CD14-positive monocyte (primary cell): ENCODE measurements around the gene MTSS2. TPM values are rescaled to one million over a fixed set of nuclear protein-coding genes. Genes with fewer than 3 reads are reported as not detected.

Source experiments
- DNase-seq, 3 donors: peaks; one replicate each; pipeline ENCODE4 v3.0.0-alpha.2; 2011 to 2022
- H2AFZ ChIP-seq: 2 replicates; pipeline ENCODE4 v1.6.0; 2012; ENCODE audit warnings: mild to moderate bottlenecking, low read depth, low read length, inconsistent platforms; ENCODE audit not compliant: insufficient read depth, poor library complexity, severe bottlenecking
- H3K27ac ChIP-seq, 2 donors: 1 replicate in 1 of 2; 2 replicates in 1 of 2; pipeline ENCODE4 v1.5.1; 2012 to 2013; ENCODE audit warnings: low read length in 2 of 2, control low read depth in 1 of 2, inconsistent platforms in 1 of 2, low read depth in 1 of 2, mild to moderate bottlenecking in 1 of 2
- H3K27me3 ChIP-seq, 2 donors: one replicate each; pipeline versions ENCODE4 v1.6.0 to v1.6.1; 2011 to 2013; ENCODE audit warnings: low read length in 2 of 2; ENCODE audit not compliant: control insufficient read depth in 2 of 2, insufficient read depth in 2 of 2
- H3K36me3 ChIP-seq, 2 donors: replicated peaks in 1 of 2; 1 replicate in 1 of 2; 2 replicates in 1 of 2; pipeline versions ENCODE4 v1.5.1 to v1.6.1; 2012 to 2013; ENCODE audit warnings: low read length in 2 of 2, control low read depth in 1 of 2, inconsistent platforms in 1 of 2, mild to moderate bottlenecking in 1 of 2; ENCODE audit not compliant: insufficient read depth in 2 of 2, control insufficient read depth in 1 of 2
- H3K4me1 ChIP-seq, 2 donors: 1 replicate in 1 of 2; 2 replicates in 1 of 2; pipeline versions ENCODE4 v1.5.1 to v1.6.1; 2012 to 2013; ENCODE audit warnings: low read length in 2 of 2, control low read depth in 1 of 2, inconsistent platforms in 1 of 2, mild to moderate bottlenecking in 1 of 2, moderate library complexity in 1 of 2; ENCODE audit not compliant: insufficient read depth in 2 of 2, control insufficient read depth in 1 of 2
- H3K4me2 ChIP-seq: replicated peaks from 2 replicates; pipeline ENCODE3; 2012; ENCODE audit warnings: low read length, moderate library complexity, mild to moderate bottlenecking; ENCODE audit not compliant: poor library complexity, severe bottlenecking; ENCODE audit errors: extremely low read depth
- H3K4me3 ChIP-seq, 3 experiments: fragments of 200-600 bp in 1 of 3; sonication (generic) in 1 of 3; replicated peaks in 1 of 3; 1 replicate in 2 of 3; 2 replicates in 1 of 3; pipeline ENCODE4 v1.5.1; 2011 to 2013; ENCODE audit warnings: low read length in 3 of 3, mild to moderate bottlenecking in 3 of 3, control low read depth in 2 of 3, low read depth in 2 of 3, inconsistent platforms in 1 of 3, moderate library complexity in 1 of 3
- H3K79me2 ChIP-seq: 2 replicates; pipeline ENCODE4 v1.6.0; 2012; ENCODE audit warnings: mild to moderate bottlenecking, control low read depth, inconsistent platforms, low read length, moderate library complexity; ENCODE audit not compliant: insufficient read depth
- H3K9ac ChIP-seq: 2 replicates; pipeline ENCODE4 v1.6.0; 2017; ENCODE audit warnings: low read length, mild to moderate bottlenecking; ENCODE audit not compliant: insufficient read depth, poor library complexity, severe bottlenecking
- H3K9me3 ChIP-seq, 2 donors: replicated peaks in 1 of 2; 1 replicate in 1 of 2; 2 replicates in 1 of 2; pipeline versions ENCODE4 v1.5.1 to v1.6.1; 2012 to 2013; ENCODE audit warnings: low read length in 2 of 2, control low read depth in 1 of 2; ENCODE audit not compliant: control insufficient read depth in 1 of 2, insufficient read depth in 1 of 2
- H4K20me1 ChIP-seq: 2 replicates; pipeline ENCODE4 v1.6.0; 2012; ENCODE audit warnings: mild to moderate bottlenecking, low read length, control low read depth, moderate library complexity; ENCODE audit not compliant: insufficient read depth
- H3K27ac Mint-ChIP-seq, 7 donors: one replicate each; pipeline ENCODE4 v1.8.0; 2020; ENCODE audit warnings: mild to moderate bottlenecking in 7 of 7, mixed read lengths in 7 of 7, moderate library complexity in 6 of 7, inconsistent platforms in 2 of 7
- H3K27me3 Mint-ChIP-seq, 3 donors: one replicate each; pipeline ENCODE4 v1.8.0; 2021 to 2022; ENCODE audit warnings: low read depth in 3 of 3, mild to moderate bottlenecking in 3 of 3, mixed read lengths in 3 of 3, moderate library complexity in 3 of 3, inconsistent platforms in 1 of 3
- H3K36me3 Mint-ChIP-seq, 2 donors: one replicate each; pipeline ENCODE4 v1.8.0; 2020; ENCODE audit warnings: mixed read lengths in 2 of 2, inconsistent platforms in 1 of 2, mild to moderate bottlenecking in 1 of 2
- H3K4me1 Mint-ChIP-seq: one replicate; pipeline ENCODE4 v1.8.0; 2020; ENCODE audit warnings: mild to moderate bottlenecking, mixed read lengths
- H3K4me3 Mint-ChIP-seq, 2 donors: one replicate each; pipeline ENCODE4 v1.8.0; 2020; ENCODE audit warnings: mild to moderate bottlenecking in 2 of 2, mixed read lengths in 2 of 2, moderate library complexity in 1 of 2
- H3K9me3 Mint-ChIP-seq, 7 donors: one replicate each; pipeline ENCODE4 v1.8.0; 2020 to 2022; ENCODE audit warnings: mixed read lengths in 7 of 7, mild to moderate bottlenecking in 6 of 7, moderate library complexity in 6 of 7, inconsistent platforms in 2 of 7
- WGBS: methylation state at CpG from one replicate; pipeline ENCODE4 v1.1.5; 2013; ENCODE audit warnings: missing lambda C conversion rate; ENCODE audit not compliant: insufficient coverage; 5-methylcytosine and 5-hydroxymethylcytosine counted together
- intact Hi-C, 2 donors: fragments of 100-400 bp; cut with micrococcal nuclease; formaldehyde crosslinking; loops; one replicate each; pipeline versions ENCODE4 v1.15.0 to v1.15.1; 2023
- polyA plus RNA-seq, 3 donors: library from polyadenylated mRNA; depleted of rRNA in 1 of 3; unstranded in 2 of 3; stranded (reverse) in 1 of 3; fragments of 300-500 nt in 2 of 3; fragments of >200 nt in 1 of 3; fragmentation: Illumina TruSeq in 2 of 3; gene quantifications; 1 replicate in 2 of 3; 2 replicates in 1 of 3; pipeline ENCODE4 v1.2.3, GENCODE V29; 2012 to 2021
- TF ChIP-seq, protein P1 (sequence below): fragments of 200-600 bp; IDR thresholded peaks from one replicate; pipeline ENCODE4 v1.8.0; 2022; ENCODE audit warnings: antibody characterized with exemption, mild to moderate bottlenecking

MTSS2 gene
- polyA plus RNA-seq, 3 donors = 1.5 TPM; not detected in 2

DNA sequence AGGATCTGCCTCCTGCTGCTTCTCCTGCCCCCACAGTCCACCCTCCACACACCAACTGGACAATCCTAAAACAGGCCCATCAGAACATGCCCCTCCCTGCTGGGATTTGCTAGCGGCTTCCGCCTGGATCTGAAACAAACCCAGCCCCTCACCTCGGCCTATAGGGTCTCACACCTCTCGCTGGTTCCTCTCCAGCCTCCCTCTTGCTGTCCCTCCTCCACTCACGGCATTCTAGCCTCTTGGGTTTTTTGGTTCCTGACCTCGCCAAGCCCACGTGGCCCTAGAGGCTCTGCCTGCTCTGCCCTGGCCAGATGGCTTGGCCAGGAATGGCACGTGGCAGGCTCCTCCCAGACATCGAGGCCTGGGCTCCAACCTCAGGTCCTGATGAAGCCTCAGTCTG is 15.7 kb upstream of the MTSS2 start:
- Histone ChIP-seq H3K79me2 (no peaks in the 10 kb centered on the region), H2AFZ (no peak overlapping the region), H3K36me3 (peaks cover 20 to 30% of the 10 kb centered on the region in 2 donors), H4K20me1 (peaks cover 13% of the 10 kb centered on the region), H3K4me2 (no peak overlapping the region), H3K4me3 (no peak overlapping the region), H3K9ac (peak overlapping the region; percentile 8), H3K9me3 (no peaks in the 10 kb centered on the region), H3K27ac (no peak overlapping the region), H3K27me3 (no peaks in the 10 kb centered on the region), H3K4me1 (peaks cover 15 to 18% of the 10 kb centered on the region in 2 donors)
- Mint-ChIP-seq H3K4me1 (peaks cover 35% of the 10 kb centered on the region), H3K9me3 (no peaks in the 10 kb centered on the region), H3K27ac (peak overlapping the region in 1 of 7 donors; percentile 42), H3K27me3 (peaks cover 0 to 2% (median 0%) of the 10 kb centered on the region in 3 donors), H3K4me3 (no peak overlapping the region), H3K36me3 (peaks cover 18 to 40% of the 10 kb centered on the region in 2 donors)
- intact Hi-C loops = no loop called here
- DNase-seq = no peak
- 90% methylated on average over 9 of the region's 9 CpGs for WGBS
- TF ChIP-seq, protein P1, sequence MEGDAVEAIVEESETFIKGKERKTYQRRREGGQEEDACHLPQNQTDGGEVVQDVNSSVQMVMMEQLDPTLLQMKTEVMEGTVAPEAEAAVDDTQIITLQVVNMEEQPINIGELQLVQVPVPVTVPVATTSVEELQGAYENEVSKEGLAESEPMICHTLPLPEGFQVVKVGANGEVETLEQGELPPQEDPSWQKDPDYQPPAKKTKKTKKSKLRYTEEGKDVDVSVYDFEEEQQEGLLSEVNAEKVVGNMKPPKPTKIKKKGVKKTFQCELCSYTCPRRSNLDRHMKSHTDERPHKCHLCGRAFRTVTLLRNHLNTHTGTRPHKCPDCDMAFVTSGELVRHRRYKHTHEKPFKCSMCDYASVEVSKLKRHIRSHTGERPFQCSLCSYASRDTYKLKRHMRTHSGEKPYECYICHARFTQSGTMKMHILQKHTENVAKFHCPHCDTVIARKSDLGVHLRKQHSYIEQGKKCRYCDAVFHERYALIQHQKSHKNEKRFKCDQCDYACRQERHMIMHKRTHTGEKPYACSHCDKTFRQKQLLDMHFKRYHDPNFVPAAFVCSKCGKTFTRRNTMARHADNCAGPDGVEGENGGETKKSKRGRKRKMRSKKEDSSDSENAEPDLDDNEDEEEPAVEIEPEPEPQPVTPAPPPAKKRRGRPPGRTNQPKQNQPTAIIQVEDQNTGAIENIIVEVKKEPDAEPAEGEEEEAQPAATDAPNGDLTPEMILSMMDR = no peak

DNA sequence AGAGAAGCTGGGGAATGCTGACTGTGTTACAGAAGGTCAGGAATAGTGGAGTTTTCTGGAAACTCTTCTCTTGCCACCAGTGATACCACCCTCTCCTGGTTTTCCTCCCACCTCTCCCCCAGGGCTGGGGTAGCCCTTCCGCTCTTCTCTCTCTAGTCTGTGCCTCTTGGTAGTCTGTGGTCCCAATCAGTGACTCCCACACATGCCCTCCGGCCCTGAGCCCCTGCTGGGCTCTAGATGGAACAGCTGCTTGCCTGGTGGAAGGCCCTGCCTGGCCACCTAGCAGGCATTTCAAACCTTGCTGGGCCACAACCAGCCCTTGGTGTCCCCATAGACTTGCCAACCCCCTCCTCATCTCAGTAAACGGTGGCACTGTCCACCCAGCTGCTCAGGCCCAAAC is 15.2 kb upstream of the MTSS2 start:
- H3K9ac ChIP-seq = peak overlapping the region; percentile 8
- H3K9me3 ChIP-seq = no peaks in the 10 kb centered on the region
- 81% methylated on average over 3 of the region's 3 CpGs for WGBS
- H3K79me2 ChIP-seq = no peaks in the 10 kb centered on the region
- no peak overlapping the region for H3K4me3 ChIP-seq
- H4K20me1 ChIP-seq = peaks cover 13% of the 10 kb centered on the region
- intact Hi-C loops = no loop called here
- no peak overlapping the region for H3K4me3 Mint-ChIP-seq
- peaks cover 20 to 30% of the 10 kb centered on the region in 2 donors for H3K36me3 ChIP-seq
- peaks cover 35% of the 10 kb centered on the region for H3K4me1 Mint-ChIP-seq
- TF ChIP-seq, protein P1 = no peak
- H3K4me1 ChIP-seq = peaks cover 15 to 18% of the 10 kb centered on the region in 2 donors
- no peak overlapping the region for H2AFZ ChIP-seq
- peaks cover 0 to 2% (median 0%) of the 10 kb centered on the region in 3 donors for H3K27me3 Mint-ChIP-seq
- no peak overlapping the region for H3K27ac ChIP-seq
- H3K36me3 Mint-ChIP-seq = peaks cover 18 to 44% of the 10 kb centered on the region in 2 donors
- H3K27me3 ChIP-seq = no peaks in the 10 kb centered on the region
- H3K4me2 ChIP-seq = no peak overlapping the region
- peak overlapping the region in 1 of 7 donors; percentile 45 for H3K27ac Mint-ChIP-seq
- no peaks in the 10 kb centered on the region for H3K9me3 Mint-ChIP-seq
- no peak for DNase-seq
